DMS 273 (cell line): ENCODE results near the gene NHEJ1.

ENCODE experiments used
- DNase-seq: peaks from one replicate; lab custom pipeline; 2025; ENCODE audit not compliant: unreplicated experiment; lab: John Stamatoyannopoulos, UW

The NHEJ1 gene

GRCh38 chr2:219124381-219125110 is 36.1 kb downstream of the NHEJ1 start:
- DNase-seq: no peak

GRCh38 chr2:219123356-219124135 is 37.1 kb downstream of the NHEJ1 start:
- DNase-seq: no peak

- DNase-seq: peak; percentile 77
These were observed 38.2 kb downstream of the NHEJ1 start for GRCh38 chr2:219122202-219122980.

- no peak for DNase-seq
These were observed 40.5 kb downstream of the NHEJ1 start for GRCh38 chr2:219120082-219120481.

- DNase-seq: peak; percentile 83
These were observed 41.1 kb downstream of the NHEJ1 start for GRCh38 chr2:219119422-219120043.

GRCh38 chr2:219118504-219118903 is 42.1 kb downstream of the NHEJ1 start:
- DNase-seq: no peak

- no peak for DNase-seq
These were observed 43.6 kb downstream of the NHEJ1 start for GRCh38 chr2:219116776-219117646.

- no peak for DNase-seq
These were observed 47.8 kb downstream of the NHEJ1 start for GRCh38 chr2:219112651-219113338.

- DNase-seq: no peak
These were observed 48.6 kb downstream of the NHEJ1 start for GRCh38 chr2:219112062-219112406.

GRCh38 chr2:219111375-219112061 is 49.1 kb downstream of the NHEJ1 start:
- DNase-seq: no peak

GRCh38 chr2:219109471-219109870 is 51.1 kb downstream of the NHEJ1 start:
- DNase-seq: no peak

GRCh38 chr2:219107758-219108157 is 52.9 kb downstream of the NHEJ1 start:
- no peak for DNase-seq

GRCh38 chr2:219106251-219106650 is 54.4 kb downstream of the NHEJ1 start:
- peak; percentile 63 for DNase-seq

GRCh38 chr2:219104107-219105035 is 56.2 kb downstream of the NHEJ1 start:
- peak; percentile 75 for DNase-seq

GRCh38 chr2:219099329-219099728 is 61.3 kb downstream of the NHEJ1 start:
- DNase-seq: no peak

GRCh38 chr2:219095406-219095935 is 65.1 kb downstream of the NHEJ1 start:
- DNase-seq: no peak

GRCh38 chr2:219094171-219094570 is 66.4 kb downstream of the NHEJ1 start:
- no peak for DNase-seq
